ENCODE data around the gene TNS4.

The TNS4 gene

GRCh38 chr17:40539711-40540411 lies 38.4 kb upstream of the TNS4 start:
- H3K4me3 ChIP-seq (ENCODE audit: low read length): no peak overlapping the region
- no peak for TF ChIP-seq ZNF274 (IDR thresholded peaks at IDR 0.05; ENCODE audit: low read depth, low read length)

DNA sequence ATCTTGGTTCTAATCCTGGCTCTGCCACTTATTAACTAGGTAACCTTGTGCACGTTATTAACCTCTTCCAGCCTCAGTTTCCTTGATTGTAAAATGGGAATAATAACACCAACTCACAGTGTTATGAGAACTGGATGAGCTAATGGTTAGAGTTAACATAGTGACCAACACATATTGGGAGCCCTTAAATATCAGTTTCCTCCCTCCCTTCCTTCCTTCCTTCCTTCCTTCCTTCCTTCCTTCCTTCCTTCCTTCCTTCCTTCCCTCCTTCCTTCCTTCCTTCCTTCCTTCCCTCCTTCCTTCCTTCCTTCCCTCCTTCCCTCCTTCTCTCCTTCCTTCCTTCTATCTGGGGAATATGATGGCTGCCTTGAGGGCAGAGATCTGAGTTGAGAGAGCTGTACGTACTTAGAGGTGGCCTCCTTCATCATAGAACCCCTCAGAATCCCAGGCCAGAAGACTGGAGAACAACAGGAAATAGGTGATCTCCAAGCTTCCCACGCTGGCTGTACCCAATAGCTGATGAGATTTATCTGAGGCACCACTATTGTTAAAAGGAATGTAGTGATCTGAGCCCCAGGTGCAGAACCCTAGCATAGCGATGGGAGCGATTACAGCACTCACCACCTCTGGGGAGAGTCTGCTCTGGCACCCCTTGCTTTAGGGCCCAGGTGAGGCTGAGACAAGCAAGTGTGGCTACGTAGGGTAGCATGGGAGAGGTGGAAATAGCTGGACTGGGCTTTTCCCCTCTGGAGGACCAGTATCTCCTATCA lies 37.7 kb upstream of the TNS4 start:
- no peak for TF ChIP-seq ZNF274 (IDR thresholded peaks at IDR 0.05; ENCODE audit: low read depth, low read length)
- H3K4me3 ChIP-seq (ENCODE audit: low read length): no peak overlapping the region

DNA sequence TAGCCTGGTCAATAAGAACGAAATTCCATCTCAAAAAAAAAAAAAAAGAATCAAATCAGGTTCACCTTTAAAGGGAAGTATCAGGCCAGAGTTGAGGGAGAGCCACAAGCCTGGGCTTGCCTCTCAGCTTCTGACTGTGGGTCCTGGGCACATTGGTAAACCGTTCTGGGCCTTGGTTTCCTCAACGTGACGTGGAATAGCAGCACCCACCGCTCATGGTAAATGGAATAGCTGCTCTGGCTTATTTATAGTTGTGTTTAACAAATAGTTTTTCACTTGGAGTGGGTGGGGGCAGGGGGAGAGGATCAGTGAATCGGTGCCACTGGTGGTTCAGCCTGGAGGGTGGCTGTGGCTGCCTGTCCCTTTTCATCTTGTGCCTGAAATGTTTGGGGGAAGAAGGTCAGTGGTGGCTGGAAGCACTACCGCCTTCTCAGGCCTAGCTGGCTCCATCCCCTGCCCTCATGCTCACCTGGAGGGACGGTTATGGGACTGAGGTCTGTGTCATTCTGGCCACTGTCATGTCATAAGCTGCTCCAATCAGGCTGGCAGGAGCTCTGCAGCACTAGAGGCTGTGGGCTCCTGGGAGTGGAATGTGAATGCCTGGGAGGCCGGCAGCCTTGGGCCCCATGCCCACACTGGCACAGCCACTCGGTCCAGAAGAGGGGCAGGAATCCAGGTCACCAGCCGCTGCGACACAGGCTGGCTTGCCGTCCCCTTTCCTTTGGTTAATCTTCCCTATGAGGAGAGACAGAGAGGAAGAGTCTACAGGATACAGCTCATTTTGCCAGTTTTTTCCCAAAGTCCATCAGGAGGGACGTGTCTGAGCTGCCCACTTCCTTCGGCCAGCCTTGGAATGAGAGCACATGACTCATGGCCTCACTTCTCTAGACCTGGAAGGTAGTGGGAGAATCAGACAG lies 36.9 kb upstream of the TNS4 start:
- no peak overlapping the region for H3K4me3 ChIP-seq (ENCODE audit: low read length)
- TF ChIP-seq ZNF274 (IDR thresholded peaks at IDR 0.05; ENCODE audit: low read depth, low read length): no peak

DNA sequence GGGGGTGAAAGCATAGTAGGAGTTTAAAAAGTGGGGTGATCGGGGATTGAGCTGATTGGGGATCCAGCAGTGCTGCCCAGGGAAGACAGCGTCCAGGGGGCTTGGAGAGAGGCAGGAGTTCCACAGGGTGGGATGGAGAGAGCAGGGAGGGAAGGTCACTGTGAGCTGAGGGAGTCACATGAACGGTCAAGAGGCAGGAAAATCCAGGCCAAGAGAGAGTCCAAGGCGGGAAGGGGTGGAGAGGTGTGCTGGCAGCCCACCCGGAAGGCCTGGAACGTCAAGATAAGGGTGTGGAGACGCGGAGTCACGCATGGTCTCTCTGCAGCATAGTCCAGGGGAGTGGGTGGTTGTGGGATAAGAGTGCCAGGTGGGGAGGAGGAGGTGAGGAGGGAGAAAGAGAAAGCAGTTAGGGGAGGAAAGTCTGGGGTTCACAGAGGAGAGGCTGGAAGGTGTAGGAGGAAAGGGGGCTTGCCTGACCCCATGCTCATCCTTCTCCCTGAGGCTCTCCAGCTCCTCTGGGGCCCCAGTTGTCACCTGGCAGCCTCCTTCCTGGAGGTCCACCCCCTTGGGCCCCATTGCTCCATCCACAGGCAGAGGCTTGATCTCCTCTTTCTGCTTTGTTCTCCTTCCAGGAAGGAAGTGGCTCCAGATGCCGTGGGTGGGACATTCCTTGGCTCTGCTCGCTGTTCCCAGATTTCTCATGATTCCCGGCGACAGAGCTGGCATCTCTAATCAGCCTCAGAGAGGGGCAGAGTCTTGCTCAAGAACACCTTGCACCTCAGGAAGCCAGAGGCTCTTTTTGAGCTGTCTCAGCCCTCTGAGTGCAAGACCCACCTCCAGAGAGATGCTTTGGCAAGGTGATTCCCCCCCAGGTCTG lies 35.1 kb upstream of the TNS4 start:
- no peak for TF ChIP-seq ZNF274 (IDR thresholded peaks at IDR 0.05; ENCODE audit: low read depth, low read length)
- H3K4me3 ChIP-seq (ENCODE audit: low read length): no peak overlapping the region

DNA sequence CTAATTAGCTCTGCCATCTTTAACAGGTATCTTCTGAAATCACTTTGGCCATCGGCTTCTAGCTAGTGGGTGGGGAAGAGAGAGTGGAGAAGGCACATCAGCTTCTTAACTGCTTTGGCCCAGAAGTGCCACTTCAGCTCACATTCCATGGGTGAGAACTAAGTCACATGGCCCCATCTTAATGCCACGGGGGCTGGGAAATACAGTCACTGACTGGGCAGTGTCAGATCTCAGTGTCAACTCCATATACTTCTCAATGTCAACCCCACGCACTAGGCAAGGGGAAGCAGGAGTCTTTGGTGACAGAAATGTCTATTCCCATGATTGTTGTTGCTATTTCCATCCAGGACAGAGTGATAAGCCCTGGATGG lies 34.5 kb upstream of the TNS4 start:
- TF ChIP-seq ZNF274 (IDR thresholded peaks at IDR 0.05; ENCODE audit: low read depth, low read length): no peak
- no peak overlapping the region for H3K4me3 ChIP-seq (ENCODE audit: low read length)

GRCh38 chr17:40535438-40535837 lies 34.0 kb upstream of the TNS4 start:
- no peak overlapping the region for H3K4me3 ChIP-seq (ENCODE audit: low read length)
- TF ChIP-seq ZNF274 (IDR thresholded peaks at IDR 0.05; ENCODE audit: low read depth, low read length): no peak

GRCh38 chr17:40534371-40535189 lies 33.2 kb upstream of the TNS4 start:
- no peak overlapping the region for H3K4me3 ChIP-seq (ENCODE audit: low read length)
- no peak for TF ChIP-seq ZNF274 (IDR thresholded peaks at IDR 0.05; ENCODE audit: low read depth, low read length)

DNA sequence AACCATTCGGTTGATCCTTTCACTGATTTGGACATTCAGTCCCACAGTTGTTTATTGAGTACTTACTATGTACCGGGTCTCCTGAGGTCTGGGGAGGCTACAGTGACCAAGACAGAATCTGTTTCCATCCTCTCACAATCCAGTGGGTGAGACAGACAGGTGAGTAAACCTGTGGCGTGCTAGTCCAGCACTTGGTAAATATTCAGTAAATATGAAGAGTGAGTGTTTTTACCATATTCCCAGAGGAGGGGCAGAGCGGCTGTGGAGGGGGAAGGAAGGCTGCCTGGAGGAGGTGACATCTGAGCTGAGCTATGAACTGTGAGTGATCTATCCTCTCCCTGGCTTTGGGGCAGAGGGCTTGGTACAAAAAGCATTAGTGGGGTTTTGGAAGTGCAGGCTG lies 32.5 kb upstream of the TNS4 start:
- no peak overlapping the region for H3K4me3 ChIP-seq (ENCODE audit: low read length)
- TF ChIP-seq ZNF274 (IDR thresholded peaks at IDR 0.05; ENCODE audit: low read depth, low read length): no peak

DNA sequence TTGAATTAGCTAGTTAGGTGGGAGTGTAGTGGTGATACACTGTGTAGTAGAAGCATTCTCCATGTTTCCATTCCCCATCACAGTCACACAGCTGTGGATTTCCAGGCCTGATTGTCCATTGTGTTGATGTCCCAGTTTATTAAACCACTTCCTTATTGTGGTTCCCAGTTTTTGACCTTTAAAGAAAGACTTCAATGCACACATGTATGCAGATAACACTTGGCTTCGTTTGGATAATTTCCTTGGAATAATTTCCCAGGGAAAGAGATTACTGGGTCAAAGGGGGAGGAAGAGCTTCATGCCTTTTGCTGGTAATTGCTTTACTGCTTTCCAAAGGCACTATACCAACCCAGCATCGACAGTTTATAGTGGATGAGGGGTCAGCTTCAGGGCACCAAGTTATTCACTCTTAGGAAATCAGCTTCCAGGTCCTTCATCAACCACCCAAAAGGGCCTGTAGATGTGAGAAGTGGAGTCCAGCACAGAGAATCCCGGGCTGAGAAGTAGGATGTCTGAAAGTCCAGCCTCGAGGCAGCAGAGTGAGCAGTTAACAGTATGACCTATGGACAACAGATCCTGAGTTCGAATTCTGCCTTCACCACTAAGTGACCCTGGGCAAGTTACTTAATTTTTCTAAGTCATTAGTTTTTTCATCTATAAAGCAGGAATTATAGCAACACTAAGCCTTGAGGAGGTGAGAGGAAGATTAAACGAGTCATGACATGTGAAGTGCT lies 31.3 kb upstream of the TNS4 start:
- TF ChIP-seq ZNF274 (IDR thresholded peaks at IDR 0.05; ENCODE audit: low read depth, low read length): no peak
- H3K4me3 ChIP-seq (ENCODE audit: low read length): no peak overlapping the region

DNA sequence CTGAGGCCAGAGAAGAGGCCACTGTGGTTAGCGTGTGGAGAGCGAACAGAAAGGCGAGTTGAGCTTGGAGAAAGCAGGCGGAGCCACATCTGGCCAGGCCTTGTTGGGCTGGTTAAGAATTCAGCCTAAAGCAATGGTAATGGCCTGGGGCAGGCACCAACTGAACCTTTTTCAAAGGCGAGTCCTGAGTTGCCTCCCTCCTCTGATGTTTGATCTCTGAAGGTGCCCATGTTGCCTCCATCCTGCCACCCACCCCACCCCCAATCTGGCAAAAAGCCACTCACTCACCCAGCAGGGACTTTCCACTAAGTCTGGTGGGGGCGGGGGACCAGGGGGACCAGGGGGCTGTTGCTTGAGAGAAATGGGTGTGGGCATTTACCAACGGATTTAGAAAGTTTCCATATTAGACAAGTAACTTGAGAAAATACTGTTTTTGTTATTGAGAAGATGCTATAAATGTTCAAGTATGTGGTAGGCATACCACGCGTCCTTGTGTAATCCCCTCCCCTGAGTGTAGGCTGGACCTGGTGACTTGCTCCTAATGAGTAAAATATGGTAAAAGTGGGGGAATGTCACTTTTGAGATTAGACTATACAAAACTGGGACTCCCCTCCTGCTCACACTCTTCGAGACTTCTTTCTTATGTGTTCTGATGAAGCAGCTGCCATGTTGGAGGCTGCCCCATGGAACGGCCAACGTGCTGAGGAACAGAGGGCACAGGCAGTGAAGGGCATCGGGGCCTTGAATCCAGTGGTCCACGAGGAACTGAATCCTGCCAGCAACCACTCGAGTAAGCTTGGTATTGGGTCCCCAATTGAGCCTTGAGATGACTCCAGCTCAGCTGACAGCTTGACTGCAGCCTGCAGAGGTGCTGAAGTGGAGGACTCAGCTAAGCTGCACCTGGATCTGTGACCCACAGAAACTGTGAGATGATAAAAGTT lies 29.9 kb upstream of the TNS4 start:
- no peak overlapping the region for H3K4me3 ChIP-seq (ENCODE audit: low read length)
- no peak for TF ChIP-seq ZNF274 (IDR thresholded peaks at IDR 0.05; ENCODE audit: low read depth, low read length)

DNA sequence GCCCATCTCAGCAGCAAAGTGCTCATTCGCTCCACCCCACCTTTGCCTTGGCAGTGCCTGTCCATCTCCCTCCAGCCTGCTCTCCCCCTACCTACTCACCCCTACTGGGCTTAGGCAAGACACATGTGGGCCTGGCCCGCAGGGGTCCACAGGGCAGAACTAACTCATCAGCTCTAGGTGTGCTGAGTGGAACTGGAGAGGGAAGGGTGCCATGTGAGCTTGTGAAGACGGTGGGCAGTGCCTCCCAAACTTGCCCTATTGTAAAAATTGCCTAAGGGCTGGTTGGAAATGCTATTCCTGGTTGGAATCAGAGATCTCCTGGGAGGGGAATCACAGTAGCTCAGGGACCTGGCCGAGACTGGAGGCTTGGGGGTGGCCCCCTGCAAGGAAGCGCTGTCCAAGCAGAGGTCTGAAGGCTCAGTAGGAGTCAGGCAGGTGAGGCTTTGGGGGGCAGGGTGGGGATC lies 29.1 kb upstream of the TNS4 start:
- no peak for TF ChIP-seq ZNF274 (IDR thresholded peaks at IDR 0.05; ENCODE audit: low read depth, low read length)
- H3K4me3 ChIP-seq (ENCODE audit: low read length): no peak overlapping the region

Data from GM08714 (cell line).